ENCODE data around the gene SPAG5. TPM values are rescaled to one million over a fixed set of nuclear protein-coding genes. Genes with fewer than 3 reads are reported as not detected.

Gene SPAG5
- total and polyA plus RNA-seq, 9 of the 15 experiments (the other 6 are each of a cell fraction or from before 2014, with no cell fraction given): 94.4 to 286 (median 151) TPM

- TF ChIP-seq ARID3A (IDR thresholded peaks at IDR 0.05; ENCODE audit: borderline replicate concordance, low read depth, low read length) (no peak), RFX7 (CRISPR knock-in tag; IDR thresholded peaks at IDR 0.05) (no peak), CTCFL (IDR thresholded peaks at IDR 0.05; ENCODE audit: borderline replicate concordance, insufficient read depth, low read depth, low read length, poor library complexity, severe bottlenecking) (no peak), EWSR1 (IDR thresholded peaks at IDR 0.05; ENCODE audit: borderline replicate concordance, low read depth, partially characterized antibody) (no peak), ZMIZ1 (IDR thresholded peaks at IDR 0.05; ENCODE audit: low read depth in 2 of 2, low read length in 2 of 2) (no peak), CEBPZ (IDR thresholded peaks at IDR 0.05; ENCODE audit: borderline replicate concordance, low read depth, low read length) (no peak), ZNF121 (CRISPR knock-in tag; conservative IDR thresholded peaks at IDR 0.05) (no peak), PTTG1 (tag; IDR thresholded peaks at IDR 0.05; ENCODE audit: low read depth) (no peak), KDM1A (IDR thresholded peaks at IDR 0.05) (peak in 1 of 2 experiments; percentile 7; a peak in 1 of 4 replicates), POLR2B (IDR thresholded peaks at IDR 0.05; ENCODE audit: low read depth, partially characterized antibody) (no peak), ZBTB33 (CRISPR knock-in tag; IDR thresholded peaks at IDR 0.05) (no peak)
Observed at GRCh38 chr17:28643983-28644786, 45.4 kb upstream of the SPAG5 start (continued).

Measured in K562 (cell line).